GM19324 (cell line): ENCODE measurements around the gene GART.
"Not testable (repeated sequence)": the region's sequence is repeated elsewhere in the genome, so short reads cannot be mapped to it uniquely, and the experiment has no call there.

Experiments used
- ATAC-seq: cut with Tn5 transposase; IDR thresholded peaks from one replicate; pipeline ENCODE4 v1.9.1; 2021; ENCODE audit warnings: mild to moderate bottlenecking, moderate library complexity; ENCODE audit not compliant: unreplicated experiment, low FRiP score

Gene GART

DNA sequence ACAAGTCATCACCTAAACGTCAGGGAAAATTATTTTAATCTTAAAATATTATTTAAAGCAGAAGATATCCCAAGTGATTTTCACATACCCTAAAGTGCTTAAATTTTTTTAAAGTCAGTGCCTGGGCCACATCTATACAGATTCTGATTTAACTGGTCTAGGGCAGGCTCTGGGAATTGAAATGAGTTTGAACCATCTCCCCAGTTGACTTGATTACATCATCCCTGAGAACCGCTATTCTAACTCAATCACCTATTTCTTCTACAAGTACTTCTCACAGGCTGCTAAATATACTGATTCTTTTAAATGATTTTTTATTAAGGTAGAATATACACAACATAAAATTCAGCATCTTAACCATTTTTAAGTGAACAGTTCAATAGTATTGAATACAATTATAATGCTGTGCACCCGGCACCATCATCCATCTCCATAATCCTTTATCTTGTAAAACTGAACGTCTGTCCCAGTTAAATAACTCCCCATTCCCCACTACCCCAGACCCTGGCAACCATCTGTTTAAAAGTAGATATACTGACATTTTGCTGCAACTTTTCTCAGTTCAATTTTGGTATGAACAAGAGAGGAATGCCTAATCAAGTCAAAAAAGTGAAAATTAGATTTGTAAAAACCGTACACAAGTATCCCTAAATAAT, 19.5 kb downstream of the GART start:
- no peak for ATAC-seq

- ATAC-seq, result no peak
Measured at GRCh38 chr21:33518899-33519298, 23.0 kb downstream of the GART start.

DNA sequence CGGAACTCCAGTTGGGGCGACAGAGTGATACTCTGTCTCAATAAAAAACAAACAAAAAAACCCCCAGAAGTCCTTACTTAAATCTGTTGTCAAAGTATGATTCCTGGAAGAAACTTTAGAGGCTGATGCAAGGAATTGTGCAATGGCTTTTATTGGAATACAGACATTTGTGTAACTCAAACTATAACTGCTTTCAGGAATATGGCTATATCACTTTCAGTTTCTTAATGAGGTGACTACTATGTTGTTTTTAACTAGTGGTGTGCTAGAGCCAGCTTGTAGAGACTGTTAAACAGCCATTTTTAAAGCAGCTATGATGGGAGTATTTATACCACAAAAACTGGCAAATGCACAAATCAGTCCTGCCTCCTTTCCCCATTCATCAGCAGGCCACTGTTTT, 27.7 kb downstream of the GART start:
- no peak for ATAC-seq

GRCh38 chr21:33512481-33512880, 29.4 kb downstream of the GART start:
- no peak for ATAC-seq

DNA sequence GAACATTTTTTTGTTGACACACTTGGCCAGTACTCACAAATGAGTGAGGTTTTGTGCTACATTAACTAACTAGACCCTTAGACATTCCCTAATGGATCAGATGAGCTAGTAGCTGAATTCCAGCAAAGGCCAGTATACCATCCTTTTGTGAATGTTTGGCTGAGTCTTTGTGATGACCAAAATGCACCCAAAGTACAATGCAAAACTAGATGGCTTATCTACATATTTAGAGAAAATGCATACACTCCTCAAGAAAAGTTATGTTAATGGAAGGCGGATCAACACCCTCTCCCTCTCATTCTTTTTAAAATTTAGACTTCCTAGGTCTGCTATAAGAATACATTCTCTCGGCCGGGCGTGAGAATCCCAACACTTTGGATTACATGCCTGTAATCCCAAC, 30.3 kb downstream of the GART start:
- no peak for ATAC-seq

GRCh38 chr21:33510826-33511225, 31.1 kb downstream of the GART start:
- no peak for ATAC-seq

- not testable (repeated sequence) for ATAC-seq
Measured at GRCh38 chr21:33507003-33507402, 34.9 kb downstream of the GART start.

DNA sequence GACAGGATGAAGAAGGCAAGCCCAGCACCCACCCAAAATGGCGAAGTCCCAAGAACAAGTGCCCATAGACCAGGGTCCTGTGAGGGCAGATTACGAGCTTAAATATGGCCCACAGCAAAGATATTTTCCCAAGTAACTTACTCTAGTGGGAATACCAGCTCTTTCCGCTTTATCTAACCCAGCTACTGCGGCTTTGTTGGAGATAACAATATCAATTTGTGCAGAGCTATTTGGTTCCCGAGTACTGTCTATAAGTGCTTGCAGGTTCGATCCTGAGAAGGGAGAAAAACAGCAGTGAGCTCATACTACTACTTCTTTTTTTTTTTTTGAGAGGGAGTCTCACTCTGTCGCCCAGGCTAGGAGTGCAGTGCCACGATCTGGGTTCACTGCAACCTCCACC, 36.1 kb downstream of the GART start:
- no peak for ATAC-seq

DNA sequence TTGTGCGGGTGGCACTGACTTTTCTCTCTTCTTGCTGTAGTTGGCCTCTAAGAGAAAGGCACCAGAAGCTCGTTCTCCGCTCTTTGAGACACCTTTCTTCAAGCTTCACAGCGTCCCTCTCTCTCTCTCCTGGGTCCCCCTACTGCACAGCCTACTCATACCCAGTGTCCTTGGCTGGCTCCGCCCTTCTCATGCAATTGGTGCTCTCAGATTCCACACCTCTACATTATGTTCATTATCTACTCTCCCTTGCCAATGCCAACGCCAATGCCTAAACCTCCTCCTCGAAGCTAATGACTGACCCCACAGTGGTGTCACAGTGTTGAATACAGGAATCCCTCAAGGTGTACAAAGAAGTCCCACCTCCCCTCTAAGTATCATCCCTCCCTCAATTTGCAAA, 45.6 kb downstream of the GART start:
- no peak for ATAC-seq

DNA sequence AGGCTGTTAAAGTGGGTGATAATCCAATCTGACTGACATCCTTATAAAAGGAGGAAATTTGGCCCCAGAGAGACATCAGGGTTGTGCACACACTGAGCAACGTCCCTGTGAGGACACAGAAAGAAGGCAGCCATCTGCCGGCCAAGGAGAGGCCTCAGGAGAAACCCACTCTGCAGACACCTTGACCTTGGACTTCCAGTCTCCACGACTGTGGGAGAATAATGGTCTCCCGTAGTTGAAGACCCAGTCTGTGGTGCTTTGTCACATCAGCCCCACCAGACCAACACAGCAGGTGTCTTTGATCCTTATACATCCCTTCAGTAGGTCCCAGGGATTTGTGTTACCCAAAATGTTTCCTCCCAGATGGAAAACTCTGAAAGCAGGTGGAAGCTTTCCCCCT, 46.2 kb downstream of the GART start:
- ATAC-seq, result no peak

- ATAC-seq, result no peak
Measured at GRCh38 chr21:33493756-33494155, 48.2 kb downstream of the GART start.

DNA sequence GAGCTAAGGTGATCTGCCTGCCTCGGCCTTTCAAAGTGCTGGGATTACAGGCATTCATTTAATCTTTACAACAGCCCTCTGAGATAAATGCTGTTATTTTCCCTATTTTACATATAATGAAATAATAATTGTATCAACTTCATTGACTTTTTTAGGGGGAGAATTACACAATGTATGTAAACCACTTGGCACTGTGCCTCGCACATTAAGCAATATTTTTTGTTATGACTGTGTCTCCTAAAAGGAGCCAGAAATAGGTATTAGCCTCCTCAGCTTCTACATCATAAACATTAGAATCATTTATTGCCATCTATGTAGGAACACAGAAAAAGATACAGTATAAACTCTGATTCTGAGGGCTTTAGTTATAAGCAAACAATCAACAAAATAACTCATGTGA, 49.3 kb downstream of the GART start:
- ATAC-seq, result no peak

- ATAC-seq, result peak; percentile 94
Measured at GRCh38 chr21:33491373-33492102, 50.4 kb downstream of the GART start, which contains the start of gene DNAJC28. DNAJC28 (minus strand) TSS chr21:33491716; CDS start chr21:33489393, 2,323 bp downstream.

DNA sequence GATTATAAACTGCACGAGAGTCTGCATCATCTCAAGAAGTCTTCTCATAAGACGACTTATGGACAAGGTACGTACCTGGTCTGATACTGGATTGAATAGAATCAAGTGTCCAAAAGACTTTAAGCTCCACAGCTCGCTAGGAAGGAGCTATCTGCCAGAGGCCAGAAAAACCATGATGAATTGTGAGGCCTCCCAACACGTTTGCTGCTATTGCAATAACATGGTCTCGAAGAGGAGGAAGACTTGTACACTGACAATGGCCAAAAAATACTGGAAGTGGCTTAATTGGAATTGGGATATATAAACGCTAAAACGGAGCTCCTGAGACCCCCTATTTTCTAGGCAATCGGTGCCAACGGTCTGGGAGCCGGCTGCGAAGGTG, 50.9 kb downstream of the GART start:
- ATAC-seq, result no peak

DNA sequence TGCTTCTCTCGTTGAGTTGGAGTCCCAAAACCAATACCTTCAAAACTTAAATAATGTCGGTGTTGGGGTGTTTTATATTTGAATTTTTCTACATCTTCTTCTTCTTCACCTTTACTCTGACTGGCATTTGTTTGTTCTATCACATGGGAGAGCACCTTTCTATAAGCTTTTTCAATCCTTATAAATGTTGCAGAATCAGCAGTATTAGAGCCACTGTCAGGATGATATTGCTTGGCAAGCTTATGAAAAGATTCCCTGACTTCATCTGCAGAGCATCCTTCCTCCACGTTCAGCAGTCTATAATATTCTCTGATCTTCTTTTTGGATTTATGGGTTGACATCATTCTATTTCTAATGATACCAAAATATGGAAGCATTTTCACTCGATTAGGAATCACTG, 53.0 kb downstream of the GART start:
- no peak for ATAC-seq

- no peak for ATAC-seq
Measured at GRCh38 chr21:33487996-33488395, 53.9 kb downstream of the GART start.

- no peak for ATAC-seq
Measured at GRCh38 chr21:33481314-33481943, 60.5 kb downstream of the GART start.

DNA sequence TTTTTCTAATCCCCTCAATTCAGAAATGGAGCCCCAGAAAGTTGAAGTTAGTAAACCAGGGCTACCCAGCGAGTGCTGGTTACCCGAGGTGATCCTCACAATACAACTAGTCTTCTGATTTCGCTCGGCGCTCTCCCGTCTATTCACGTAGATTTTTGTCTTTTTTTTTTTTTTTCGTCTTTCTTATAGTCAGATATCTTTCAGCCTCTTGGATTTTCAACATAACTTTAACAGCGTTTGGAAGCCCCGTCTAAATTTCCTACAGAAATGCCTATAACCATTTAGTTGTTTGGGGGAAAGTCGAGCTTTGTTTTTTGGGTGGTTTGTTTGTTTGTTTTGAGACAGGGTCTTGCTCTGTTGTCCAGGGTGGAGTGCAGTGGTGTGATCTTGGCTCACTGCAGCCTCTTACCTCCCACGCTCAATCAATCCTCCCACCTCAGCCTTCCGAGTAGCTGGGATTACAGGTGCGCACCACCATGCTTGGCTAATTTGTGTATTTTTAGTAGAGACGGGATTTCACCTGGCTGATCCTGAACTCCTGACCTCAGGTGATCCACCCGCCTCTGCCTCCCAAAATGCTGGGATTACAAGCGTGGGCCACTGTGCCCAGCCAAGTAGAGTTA, 61.3 kb downstream of the GART start:
- ATAC-seq, result no peak

GRCh38 chr21:33479679-33480480, 62.0 kb downstream of the GART start, which contains the start of gene TMEM50B:
TMEM50B (minus strand) TSS chr21:33479974; CDS start chr21:33468885, 11,089 bp downstream.
- peak; percentile 92 for ATAC-seq

- peak; percentile 20 for ATAC-seq
Measured at GRCh38 chr21:33478935-33479678, 62.8 kb downstream of the GART start.
